ENCODE results near the gene KREMEN2.
A peak's percentile ranks its signal among the peaks of the same experiment; 100 is the strongest.
"Not testable (repeated sequence)": the region's sequence is repeated elsewhere in the genome, so short reads cannot be mapped to it uniquely, and the experiment has no call there.

KREMEN2 gene, protein sequence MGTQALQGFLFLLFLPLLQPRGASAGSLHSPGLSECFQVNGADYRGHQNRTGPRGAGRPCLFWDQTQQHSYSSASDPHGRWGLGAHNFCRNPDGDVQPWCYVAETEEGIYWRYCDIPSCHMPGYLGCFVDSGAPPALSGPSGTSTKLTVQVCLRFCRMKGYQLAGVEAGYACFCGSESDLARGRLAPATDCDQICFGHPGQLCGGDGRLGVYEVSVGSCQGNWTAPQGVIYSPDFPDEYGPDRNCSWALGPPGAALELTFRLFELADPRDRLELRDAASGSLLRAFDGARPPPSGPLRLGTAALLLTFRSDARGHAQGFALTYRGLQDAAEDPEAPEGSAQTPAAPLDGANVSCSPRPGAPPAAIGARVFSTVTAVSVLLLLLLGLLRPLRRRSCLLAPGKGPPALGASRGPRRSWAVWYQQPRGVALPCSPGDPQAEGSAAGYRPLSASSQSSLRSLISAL

DNA sequence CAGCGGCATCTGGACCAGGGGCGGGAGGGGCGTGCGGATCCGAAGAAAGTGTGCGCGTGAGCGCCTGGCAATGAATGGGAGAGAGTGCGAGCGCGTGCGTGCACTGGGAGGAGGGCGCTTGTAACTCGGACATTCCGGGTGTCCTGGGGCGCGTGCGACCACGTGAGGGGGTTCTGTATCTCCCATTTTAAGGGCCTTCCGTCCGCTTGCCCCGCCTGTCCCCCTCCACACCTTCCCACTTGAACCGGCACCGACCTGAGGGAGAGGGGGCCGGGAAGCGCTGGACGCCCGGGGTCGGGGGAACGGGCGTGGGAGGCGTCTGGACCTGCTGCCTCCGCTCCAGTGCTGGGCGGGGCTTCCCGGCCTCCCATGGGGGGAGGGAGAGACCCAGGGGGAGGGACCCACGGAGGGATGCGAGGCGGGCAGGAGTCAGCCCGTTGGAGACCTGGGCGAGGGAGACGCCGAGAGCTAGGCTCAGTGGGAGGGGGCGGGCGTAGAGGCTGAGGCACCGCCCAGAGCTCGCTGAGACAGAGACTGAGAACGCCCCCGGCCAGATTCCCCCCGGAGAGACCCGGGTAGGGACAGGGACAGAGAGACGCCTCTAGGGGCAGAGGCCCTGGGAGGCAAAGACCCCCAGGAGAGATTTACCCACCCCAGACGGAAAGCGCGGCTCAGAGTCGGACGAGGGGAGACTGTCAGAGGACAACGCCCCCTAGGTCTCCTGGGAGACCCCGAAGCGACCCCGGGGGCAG lies at the start of gene KREMEN2:
TSS of gene KREMEN2 (plus strand) at position 553 of the 752 bp plus-strand sequence. CDS start 246 bp downstream, outside the sequence.
- peak; percentile 96 for FAIRE-seq

DNA sequence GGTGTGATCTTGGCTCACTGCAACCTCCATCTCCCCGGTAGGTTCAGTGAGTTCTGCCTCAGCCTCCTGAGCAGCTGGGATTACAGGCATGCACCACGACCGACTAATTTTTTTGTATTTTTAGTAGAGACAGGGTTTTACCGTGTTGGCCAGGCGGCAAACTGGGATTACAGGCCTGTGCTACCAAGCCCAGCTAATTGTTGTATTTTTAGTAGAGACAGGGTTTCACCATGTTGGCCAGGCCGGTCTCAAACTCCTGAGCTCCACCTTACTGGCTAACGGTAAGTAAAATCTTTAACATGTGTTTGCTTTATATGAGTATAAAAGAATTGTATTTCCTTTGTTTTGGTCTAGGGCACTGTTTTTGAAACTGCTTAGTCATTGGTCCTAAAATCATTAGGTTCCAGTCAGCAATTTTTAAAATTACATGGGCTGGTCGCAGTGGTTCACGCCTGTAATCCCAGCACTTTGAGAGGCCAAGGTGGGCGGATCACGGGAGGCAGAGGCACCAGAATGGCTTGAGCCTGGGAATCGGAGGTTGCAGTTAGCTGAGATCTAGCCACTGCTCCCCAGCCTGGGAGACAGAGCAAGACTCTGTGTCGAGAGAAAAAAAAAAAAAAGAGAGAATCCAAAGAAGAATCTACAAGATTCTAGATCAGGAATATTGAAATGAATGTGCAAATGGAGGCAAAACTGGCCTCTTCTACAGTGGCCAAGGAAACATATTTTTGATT lies 48.7 kb upstream of the KREMEN2 start:
- FAIRE-seq = no peak

DNA sequence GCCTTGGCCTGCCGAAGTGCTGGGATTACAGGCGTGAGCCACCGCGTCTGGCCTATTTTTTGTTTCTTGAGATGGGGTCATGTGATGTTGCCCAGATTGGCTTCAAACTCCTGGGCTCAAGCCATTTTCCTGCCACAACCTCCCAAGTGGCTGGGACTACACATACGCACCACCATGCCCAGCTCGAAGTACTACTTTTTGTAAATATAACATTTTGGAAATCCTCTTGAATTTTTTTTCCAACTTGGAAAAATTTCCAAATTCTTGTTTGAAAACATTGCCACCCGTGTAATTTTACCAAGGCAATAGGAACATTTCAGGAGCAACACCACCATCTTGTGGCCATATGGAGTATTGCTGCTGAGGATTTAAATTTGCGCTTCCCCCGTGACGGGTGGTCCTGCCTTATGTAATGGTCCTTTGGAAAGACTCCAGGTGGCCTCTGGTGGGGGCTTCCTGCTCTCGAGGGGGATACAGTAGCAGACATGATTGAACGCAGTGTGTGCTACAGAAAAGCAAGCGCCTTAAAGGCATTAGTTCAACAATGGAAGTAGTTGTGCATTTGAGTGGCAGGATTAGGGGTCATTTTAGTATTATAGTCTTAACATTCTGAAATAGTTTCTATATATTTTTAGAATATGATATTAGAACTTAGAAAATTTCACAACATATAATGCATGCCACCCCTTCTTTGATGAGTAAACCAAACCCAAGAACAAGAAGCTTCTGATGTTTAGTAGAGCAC lies 44.4 kb upstream of the KREMEN2 start:
- peak; percentile 87 for FAIRE-seq

DNA sequence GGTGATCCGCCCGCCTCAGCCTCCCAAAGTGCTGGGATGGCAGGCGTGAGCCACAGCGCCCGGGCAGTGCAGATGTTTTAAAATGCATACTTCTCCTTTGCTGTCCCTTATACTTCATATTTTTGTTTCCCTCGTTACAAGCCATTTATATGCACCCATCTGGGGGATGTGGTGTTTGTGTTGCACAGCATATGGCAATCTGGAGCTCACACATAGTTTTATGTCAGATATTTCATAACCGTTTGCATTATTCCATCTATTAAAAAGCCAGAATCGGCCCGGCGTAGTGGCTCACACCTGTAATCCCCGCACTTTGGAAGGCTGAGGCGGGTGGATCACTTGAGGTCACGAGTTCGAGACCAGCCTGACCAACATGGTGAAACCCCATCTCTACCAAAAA lies 40.6 kb upstream of the KREMEN2 start:
- FAIRE-seq = no peak

DNA sequence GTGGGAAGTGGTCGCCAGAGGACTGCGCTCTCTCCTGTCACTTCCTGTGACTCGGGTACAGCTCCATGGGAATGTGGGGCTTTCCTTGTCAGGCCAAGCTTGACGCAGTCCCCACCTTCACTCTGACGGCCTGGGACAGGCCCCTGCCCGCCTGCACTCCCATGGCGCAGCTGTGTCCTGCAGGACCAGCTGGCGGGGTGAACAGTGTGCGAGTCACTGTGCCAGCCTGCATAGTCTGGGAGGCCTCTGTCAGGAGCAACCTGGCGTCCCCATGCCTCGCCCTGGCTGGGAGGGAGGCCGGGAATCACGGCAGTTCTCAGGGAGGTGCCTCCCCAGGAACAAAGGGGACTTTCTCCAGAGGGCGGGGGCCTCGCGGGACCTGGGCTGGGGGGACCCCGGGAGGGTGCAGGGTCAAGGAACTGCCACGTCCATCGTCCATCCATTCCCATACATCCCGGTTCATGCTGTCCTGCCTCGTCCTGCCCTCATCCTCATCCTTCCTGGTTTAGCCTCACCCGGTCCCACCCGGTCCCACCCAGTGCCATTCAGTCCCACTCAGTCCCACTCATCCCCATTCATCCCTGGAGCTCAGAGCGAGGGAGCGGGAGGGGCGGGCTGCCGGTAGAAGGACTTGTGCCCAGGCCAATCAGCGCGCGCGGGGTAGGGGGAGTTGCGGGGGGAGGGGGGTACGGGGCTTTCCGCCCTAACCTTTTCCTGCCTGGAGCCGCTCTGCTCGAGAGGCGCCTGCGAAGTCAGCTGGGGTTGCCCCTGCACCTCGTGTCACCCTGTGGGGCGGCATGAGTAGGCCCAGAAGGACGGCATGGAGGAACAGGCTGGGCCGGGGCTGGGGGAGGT lies 38.9 kb upstream of the KREMEN2 start:
- FAIRE-seq = no peak

DNA sequence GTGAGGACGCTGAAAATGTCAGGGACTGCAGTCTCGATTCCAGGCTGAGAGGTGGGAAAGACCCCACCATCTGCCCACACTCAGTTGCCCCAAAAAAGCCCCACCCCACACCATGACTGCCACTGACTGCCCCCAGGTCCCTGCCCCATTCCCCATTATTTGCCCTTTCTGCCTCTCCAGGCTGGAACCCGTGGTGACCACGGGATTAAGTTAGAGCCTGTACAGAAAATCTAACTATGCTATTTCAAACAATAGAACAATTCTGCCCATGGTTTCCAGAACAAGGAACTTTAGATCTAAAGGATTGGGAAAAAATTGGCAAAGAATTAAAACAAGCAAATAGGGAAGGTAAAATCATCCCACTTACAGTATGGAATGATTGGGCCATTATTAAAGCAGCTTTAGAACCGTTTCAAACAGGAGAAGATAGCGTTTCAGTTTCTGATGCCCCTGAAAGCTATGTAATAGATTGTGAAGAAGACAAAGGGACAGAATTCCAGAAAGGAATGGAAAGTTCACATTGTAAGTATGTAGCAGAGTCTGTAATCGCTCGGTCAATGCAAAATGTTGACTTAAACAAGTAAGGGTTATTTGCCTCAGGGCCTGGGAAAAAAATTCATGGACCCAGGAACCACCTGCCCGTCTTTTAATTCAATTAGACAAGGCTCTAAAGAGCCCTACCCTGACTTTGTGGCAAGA lies 38.0 kb upstream of the KREMEN2 start:
- no peak for FAIRE-seq

DNA sequence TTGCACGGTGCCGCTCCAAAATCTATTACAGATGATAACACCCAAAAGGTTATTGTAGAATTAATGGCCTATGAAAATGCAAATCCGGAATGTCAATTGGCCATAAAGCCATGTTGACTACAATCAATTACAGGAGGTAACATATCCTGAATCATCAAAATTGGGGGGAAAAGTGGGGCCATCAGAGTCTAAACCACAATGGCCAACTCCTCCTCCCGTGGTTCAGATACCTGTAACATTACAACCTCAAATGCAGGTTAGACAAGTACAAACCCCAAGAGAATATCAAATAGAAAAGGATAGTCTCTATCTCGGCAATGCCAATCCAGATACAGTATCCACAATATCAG lies 37.5 kb upstream of the KREMEN2 start:
- FAIRE-seq = no peak

DNA sequence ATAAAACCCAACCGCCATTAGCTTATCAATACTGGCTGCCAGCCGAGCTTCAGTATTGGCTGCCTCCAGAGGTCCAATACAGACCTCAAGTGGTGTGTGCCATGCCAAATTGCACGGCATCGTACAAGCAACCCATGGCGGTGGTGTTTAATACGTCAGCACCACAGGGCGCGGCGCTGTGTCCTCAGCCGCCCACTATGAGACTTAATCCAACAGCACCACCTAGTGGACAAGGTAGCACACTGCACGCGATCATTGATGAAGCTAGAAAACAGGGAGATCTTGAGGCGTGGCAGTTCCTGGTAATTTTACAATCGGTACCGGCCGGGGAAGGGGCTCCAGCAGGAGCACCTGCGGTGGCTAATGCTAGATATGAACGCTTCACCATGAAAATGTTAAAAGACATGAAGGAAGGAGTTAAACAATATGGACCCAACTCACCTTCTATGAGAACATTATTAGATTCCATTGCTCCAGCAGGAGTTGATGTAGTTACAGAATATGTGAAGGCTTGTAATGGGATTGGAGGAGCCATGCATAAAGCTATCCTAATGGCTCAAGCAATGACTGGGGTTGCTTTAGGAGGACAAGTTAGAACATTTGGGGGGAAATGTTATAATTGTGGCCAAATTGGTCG lies 36.9 kb upstream of the KREMEN2 start:
- peak; percentile 93 for FAIRE-seq

DNA sequence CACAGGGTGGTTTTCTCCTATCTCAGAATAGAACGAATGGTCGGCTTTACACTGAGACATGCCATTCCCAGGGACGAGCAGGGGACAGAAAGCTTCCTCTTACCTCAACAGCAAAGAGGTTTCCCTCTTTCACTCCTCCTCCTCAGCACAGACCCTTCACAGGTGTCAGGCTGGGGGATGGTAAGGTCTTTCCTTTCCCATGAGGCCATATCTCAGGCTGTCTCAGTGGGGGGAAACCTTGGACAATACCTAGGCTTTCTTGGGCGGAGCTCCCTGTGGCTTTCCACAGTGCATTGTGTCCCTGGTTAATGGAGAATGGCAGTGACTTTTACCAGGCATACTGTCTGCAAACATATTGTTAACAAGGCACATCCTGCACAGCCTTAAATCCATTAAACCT lies 35.9 kb upstream of the KREMEN2 start:
- FAIRE-seq = not testable (repeated sequence)

DNA sequence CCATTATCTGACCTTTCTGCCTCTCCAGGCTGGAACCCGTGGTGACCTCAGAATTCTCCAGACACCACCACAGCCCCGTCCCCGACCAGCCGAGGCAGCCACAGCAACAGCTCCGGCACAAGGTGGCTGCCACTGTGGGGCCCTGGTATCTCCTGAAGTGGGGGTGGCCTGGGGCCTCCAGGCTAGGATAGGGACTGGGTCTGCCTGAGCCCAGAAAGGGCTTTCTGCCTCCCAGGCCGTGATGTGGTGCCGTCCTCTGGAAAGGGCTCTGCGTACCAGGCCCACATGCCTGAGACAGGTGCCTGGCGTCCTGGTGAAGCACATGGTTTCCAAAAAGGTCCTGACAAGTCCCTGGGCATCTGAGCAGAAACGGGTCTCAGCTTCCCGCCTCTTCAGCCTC lies 35.3 kb upstream of the KREMEN2 start:
- no peak for FAIRE-seq

DNA sequence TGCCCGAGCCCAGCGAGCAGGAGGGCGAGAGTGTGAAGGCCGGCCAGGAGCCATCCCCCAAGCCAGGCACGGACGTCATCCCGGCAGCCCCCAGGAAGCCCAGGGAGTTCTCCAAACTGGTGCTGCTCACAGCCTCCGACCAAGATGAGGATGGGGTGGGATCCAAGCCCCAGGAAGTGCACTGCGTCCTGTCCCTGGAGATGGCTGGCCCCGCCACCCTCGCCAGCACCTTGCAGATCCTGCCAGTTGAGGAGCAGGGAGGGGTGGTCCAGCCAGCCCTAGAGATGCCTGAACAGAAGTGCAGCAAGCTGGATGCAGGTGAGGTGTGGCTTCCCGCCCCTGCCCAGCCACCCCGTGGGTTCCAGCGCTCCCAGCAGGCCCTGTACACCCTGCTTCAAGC lies 34.4 kb upstream of the KREMEN2 start:
- FAIRE-seq = no peak

DNA sequence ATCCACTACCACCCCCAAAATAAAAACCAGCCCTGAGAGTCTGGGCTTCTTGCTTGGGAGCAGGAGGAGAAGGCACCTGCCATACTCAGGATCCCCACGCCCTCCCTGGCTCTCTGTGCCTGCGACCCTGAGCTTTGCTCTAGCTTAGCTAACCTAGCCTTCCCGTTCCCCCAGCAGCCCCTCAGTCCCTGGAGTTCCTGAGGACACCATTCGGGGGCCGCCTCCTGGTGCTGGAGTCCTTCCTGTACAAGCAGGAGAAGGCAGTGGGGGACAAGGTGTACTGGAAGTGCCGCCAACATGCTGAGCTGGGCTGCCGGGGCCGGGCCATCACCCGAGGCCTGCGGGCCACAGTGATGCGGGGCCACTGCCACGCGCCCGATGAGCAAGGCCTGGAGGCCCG lies 33.8 kb upstream of the KREMEN2 start:
- FAIRE-seq = no peak

DNA sequence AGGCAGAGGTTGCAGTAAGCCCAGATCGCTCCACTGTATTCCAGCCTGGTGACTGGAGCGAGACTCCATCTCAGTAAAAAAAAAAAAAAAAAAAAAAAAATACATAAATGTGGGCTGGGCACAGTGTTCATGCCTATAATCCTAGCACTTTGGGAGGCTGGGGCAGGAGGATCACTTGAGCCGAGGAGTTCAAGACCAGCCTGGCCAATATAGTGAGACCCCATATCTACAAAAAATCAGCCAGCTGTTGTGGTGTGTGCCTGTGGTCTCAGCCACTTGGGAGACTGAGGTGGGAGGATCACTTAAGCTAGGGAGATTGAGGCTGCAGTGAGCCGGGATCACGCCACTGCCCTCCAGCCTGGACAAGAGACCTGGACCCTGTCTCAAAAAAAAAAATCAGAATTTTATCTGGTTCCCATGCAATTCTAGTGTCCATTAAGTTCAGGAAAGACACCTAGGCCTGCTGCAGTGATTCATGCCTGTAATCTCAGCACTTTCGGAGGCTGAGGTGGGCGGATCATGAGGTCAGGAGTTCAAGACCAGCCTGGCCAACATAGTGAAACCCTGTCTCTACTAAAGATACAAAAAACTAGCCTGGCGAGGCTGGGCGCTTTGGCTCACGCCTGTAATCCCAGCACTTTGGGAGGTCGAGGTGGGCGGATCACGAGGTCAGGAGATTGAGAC lies 32.7 kb upstream of the KREMEN2 start:
- not testable (repeated sequence) for FAIRE-seq

DNA sequence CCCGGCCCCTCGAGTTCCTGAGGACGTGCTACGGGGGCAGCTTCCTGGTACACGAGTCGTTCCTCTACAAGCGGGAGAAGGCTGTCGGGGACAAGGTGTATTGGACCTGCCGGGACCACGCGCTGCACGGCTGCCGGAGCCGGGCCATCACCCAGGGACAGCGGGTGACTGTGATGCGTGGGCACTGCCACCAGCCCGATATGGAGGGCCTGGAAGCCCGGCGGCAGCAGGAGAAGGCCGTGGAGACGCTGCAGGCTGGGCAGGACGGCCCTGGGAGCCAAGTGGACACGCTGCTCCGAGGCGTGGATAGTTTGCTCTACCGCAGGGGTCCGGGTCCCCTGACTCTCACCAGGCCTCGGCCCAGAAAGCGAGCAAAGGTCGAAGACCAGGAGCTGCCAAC lies 30.9 kb upstream of the KREMEN2 start:
- no peak for FAIRE-seq

DNA sequence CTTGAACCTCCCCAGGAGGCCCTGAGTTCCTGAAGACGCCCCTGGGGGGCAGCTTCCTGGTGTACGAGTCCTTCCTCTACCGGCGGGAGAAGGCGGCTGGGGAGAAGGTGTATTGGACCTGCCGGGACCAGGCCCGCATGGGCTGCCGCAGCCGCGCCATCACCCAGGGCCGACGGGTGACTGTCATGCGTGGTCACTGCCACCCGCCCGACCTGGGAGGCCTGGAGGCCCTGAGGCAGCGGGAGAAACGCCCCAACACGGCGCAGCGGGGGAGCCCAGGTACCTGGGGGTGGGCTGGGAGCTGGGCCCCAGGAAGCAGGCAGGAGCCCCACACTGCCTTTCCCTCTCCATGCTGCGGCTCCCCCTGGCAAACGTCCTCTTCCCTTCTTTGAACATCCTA lies 30.4 kb upstream of the KREMEN2 start:
- FAIRE-seq = no peak

DNA sequence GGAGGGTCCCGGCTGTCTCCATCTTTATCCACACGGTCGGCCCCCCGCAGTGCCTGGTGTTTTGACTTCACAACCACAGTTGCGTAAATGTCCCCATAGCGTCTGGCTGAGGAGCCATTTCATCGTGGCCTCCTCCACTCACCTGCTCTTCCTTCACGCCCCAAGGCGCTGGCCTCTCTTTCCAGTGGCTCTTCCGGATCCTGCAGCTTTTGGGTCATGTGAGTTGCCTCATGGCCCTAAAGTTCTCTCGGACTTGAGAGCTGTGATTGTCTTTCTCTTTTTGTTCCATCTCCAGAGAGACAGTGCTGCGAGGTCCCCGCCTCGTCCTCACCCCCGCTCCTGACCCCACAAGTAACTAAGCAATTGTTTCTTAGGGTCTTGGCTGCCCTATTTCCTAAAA lies 29.6 kb upstream of the KREMEN2 start:
- no peak for FAIRE-seq

DNA sequence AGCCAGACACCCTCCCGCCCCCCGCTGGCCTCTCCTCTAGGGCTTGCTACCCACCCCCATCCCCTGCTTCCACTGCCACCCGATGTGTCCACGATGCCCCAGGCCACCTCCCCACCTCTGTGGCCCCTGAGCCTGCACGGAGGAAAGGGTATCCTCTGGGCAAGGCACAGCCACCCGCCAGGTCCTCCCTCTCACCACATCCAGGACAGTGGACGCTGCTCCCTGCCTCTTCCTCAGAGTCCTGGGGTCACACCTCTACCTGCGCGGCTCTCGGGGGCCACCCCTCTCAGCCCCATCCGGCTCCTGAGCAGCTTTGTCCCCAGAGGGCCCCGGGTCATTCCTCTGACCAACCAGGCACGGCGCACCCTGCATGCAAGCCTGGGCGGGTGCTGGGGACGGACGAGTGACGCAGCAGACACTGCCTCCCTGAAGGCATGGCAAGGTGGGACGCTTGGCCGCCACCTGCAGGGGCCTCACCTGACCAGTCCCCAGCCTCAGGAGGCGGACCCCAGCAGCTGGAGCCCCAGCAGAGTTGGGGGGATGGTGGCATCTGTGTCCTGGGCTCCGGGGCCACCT lies 27.6 kb upstream of the KREMEN2 start:
- no peak for FAIRE-seq

DNA sequence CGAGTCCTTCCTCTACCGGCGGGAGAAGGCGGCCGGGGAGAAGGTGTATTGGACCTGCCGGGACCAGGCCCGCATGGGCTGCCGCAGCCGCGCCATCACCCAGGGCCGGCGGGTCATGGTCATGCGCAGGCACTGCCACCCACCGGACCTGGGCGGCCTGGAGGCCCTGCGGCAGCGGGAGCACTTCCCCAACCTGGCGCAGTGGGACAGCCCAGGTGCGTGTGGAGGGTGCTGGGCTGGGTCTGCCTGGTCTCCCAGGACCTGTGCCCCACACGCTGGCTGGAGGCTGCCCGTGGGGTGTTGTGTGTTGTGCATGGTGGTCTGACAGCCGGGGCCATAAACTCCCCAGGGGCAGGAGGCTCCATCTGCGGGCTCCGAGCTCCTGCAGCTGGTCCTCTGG lies 26.9 kb upstream of the KREMEN2 start:
- FAIRE-seq = no peak

DNA sequence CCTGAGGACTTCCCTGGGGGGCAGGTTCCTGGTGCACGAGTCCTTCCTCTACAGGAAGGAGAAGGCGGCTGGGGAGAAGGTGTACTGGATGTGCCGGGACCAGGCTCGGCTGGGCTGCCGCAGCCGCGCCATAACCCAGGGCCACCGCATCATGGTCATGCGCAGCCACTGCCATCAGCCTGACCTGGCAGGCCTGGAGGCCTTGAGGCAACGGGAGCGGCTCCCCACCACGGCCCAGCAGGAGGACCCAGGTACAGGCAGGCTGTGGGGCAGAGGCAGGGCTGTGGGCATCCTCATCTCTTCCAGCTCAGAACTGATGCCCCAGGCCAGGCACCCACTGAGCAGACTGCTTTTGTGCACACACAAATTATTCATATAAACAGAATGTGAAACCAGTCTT lies 25.9 kb upstream of the KREMEN2 start:
- no peak for FAIRE-seq

DNA sequence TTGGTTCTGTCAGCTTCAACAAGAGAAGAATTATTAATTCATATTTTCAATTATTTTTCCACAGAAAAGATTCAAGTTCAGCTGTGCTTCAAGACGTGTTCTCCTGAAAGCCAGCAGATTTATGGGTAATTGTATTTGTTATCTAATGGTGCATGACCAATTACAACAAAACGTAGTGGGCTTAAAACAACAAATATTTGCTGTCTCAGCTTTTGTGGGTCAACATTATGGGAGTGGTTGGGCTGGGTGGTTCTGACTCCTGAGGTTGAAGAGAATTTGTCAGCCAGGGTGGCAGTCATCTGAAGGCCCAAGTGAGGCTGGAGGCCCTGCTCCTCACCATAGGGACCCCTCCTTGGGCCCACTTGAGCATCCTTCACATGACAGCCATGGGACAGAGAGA lies 24.1 kb upstream of the KREMEN2 start:
- FAIRE-seq = no peak
